NCI-H2029 (cell line): ENCODE measurements around the gene GNAZ.
"Not testable (repeated sequence)": the region's sequence is repeated elsewhere in the genome, so short reads cannot be mapped to it uniquely, and the experiment has no call there.

Source experiments
- DNase-seq: peaks from one replicate; lab custom pipeline; 2025; lab: John Stamatoyannopoulos, UW

Gene GNAZ

GRCh38 chr22:23044570-23044969, 25.7 kb upstream of the GNAZ start:
- no peak for DNase-seq

GRCh38 chr22:23045461-23045860, 24.9 kb upstream of the GNAZ start:
- DNase-seq: no peak

GRCh38 chr22:23047265-23047664, 23.1 kb upstream of the GNAZ start:
- no peak for DNase-seq

- DNase-seq: no peak
Observed at GRCh38 chr22:23047742-23048141, 22.6 kb upstream of the GNAZ start.

GRCh38 chr22:23050546-23050945, 19.8 kb upstream of the GNAZ start:
- DNase-seq: not testable (repeated sequence)

- no peak for DNase-seq
Observed at GRCh38 chr22:23053051-23053707, 17.1 kb upstream of the GNAZ start.

- no peak for DNase-seq
Observed at GRCh38 chr22:23053912-23054530, 16.3 kb upstream of the GNAZ start.

GRCh38 chr22:23054531-23055257, 15.6 kb upstream of the GNAZ start:
- no peak for DNase-seq

- DNase-seq: no peak
Observed at GRCh38 chr22:23055449-23056179, 14.7 kb upstream of the GNAZ start.

- DNase-seq: no peak
Observed at GRCh38 chr22:23057331-23057730, 13.0 kb upstream of the GNAZ start.

- DNase-seq: no peak
Observed at GRCh38 chr22:23058063-23058462, 12.3 kb upstream of the GNAZ start.

- DNase-seq: no peak
Observed at GRCh38 chr22:23058481-23059283, 11.6 kb upstream of the GNAZ start.

GRCh38 chr22:23059284-23059948, 10.9 kb upstream of the GNAZ start:
- DNase-seq: no peak

GRCh38 chr22:23060612-23061400, 9.5 kb upstream of the GNAZ start:
- no peak for DNase-seq

GRCh38 chr22:23061471-23062280, 8.6 kb upstream of the GNAZ start:
- DNase-seq: no peak

- DNase-seq: no peak
Observed at GRCh38 chr22:23062616-23063538, 7.4 kb upstream of the GNAZ start.

- DNase-seq: no peak
Observed at GRCh38 chr22:23063539-23064380, 6.6 kb upstream of the GNAZ start.
